Activated CD8-positive, alpha-beta memory T cell treated with anti-CD3 and anti-CD28 coated beads, Interleukin-2, amount 50 U/mL, for 24 hours (primary cell): ENCODE data around the gene DOCK4.

Source experiments
- DNase-seq: peaks from one replicate; pipeline ENCODE4 v3.0.0-alpha.2; 2020; ENCODE audit errors: extremely low read depth

Gene DOCK4

DNA sequence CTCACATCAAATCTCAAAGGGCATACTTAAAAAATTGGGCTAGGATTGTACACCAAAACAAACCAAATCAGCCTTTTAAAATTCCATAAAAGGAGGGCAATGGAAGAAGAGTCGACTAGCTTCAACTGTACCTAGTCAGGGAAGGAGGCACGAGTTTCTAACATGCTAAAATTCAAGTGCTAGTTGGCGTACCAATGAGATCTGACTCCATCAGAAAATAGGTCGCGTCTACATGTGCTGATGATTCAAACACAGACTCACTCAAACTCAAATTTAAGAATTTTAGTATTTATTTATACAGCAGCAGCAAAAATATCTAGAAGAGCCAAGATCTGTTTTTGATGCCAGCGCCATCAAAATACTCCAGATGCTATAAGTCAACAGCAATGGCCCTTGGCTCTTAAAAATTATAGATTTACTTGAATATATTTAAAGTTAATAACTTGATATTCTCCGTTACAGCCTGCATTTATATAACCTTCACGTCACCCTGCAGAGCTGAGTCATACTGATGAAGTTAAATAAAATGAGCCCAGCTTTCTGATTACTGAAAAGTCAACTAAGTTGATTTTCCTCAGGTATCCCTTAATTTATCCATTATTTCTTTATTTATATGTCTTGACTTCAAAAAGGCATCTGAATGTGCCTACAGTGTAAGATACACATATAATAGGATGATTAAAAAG lies 341.8 kb downstream of the DOCK4 start:
- no peak for DNase-seq

- DNase-seq, result no peak
These were observed 342.9 kb downstream of the DOCK4 start for GRCh38 chr7:111863269-111863668.

- no peak for DNase-seq
These were observed 346.0 kb downstream of the DOCK4 start for GRCh38 chr7:111860248-111860647.

DNA sequence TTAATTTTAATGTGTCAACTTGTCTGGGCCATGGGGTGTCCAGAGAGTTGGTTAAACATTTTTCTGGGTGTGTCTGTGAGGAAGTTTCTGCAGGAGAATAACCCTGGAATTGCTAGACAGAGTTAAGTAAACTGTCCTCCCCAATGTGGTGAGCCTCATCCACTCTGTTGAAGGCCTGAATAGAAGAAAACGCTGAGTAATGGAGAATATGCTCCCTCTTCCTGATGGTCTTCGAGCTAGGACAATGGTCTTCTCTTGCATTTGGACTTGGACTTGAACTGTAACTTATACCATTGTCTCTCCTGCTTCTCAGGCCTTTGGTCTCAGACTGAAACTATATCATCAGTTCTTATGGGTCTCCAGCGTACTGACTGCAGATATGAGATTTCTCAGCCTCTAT lies 347.9 kb downstream of the DOCK4 start:
- no peak for DNase-seq

DNA sequence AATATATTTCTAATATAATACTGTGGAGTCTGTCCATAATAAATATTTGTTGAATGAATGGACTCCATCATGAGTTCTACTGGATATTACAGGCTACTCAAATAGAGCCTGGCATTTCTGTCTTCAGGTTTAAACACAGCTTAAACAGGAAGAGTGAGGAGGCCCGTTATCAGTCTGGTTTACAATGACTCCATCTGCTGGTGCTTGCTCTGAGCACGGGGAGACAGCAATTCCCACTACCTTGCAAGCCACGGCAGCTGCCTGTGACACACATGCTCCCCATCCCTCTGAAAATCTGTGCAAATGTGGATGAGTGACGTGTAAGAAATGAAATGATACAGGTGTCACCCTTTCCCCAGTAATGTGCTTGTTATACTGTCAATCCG lies 350.4 kb downstream of the DOCK4 start:
- no peak for DNase-seq

DNA sequence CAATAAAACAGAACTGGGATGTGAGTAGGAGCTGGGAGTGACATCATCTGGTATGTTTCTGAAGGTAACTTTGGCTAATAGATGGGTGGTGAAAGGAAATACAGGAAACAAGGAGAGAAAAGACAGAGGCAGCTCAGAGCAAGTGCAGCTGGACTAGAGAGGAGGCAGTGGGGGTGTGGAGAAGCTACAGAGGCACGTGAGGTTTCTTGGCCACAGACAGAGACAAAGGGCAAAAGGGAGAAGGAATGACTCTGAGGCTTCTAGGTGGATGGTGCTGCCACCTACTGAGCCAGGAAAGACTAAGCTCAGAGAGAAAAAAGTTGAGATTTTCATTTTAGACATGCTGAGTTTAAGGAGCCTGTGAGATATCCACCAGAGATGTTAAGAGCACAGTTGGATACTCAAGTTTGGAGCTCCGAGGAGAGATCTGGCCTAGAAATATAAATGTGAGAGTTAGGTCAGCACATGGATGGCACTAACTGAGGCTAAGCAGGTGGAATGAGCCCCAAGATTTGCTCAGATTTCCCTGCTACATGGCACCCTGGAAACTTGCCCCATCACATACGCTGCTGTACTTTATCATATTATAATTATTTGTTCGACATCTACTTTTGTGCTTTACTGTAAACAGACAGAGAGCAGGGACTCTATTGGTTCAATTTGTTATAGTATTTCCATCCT lies 350.9 kb downstream of the DOCK4 start:
- no peak for DNase-seq

GRCh38 chr7:111853201-111853990 lies 352.8 kb downstream of the DOCK4 start:
- DNase-seq, result no peak

GRCh38 chr7:111852081-111852480 lies 354.1 kb downstream of the DOCK4 start:
- DNase-seq, result no peak

- no peak for DNase-seq
These were observed 359.3 kb downstream of the DOCK4 start for GRCh38 chr7:111846898-111847297.

GRCh38 chr7:111845853-111846252 lies 360.3 kb downstream of the DOCK4 start:
- no peak for DNase-seq

GRCh38 chr7:111844904-111845671 lies 361.1 kb downstream of the DOCK4 start:
- no peak for DNase-seq

DNA sequence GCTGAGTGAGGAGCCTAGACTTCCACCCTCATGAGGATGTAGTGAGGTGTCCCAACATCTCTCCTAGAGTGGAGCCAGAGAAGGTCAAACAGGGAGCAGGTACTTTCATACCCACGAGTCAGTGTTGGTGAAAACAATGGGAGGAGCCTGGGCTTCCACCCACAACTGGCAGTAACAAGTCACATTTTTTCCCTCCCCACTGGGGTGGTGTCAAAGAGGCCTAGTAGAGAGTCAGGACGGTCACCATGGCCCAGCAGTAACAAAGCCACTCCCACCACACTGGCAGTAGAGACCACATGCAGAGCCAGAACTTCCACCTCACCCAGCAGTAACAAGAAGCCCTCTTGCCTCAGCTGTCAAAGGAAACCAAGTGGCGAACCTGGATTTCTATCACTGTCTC lies 363.7 kb downstream of the DOCK4 start:
- DNase-seq, result no peak

DNA sequence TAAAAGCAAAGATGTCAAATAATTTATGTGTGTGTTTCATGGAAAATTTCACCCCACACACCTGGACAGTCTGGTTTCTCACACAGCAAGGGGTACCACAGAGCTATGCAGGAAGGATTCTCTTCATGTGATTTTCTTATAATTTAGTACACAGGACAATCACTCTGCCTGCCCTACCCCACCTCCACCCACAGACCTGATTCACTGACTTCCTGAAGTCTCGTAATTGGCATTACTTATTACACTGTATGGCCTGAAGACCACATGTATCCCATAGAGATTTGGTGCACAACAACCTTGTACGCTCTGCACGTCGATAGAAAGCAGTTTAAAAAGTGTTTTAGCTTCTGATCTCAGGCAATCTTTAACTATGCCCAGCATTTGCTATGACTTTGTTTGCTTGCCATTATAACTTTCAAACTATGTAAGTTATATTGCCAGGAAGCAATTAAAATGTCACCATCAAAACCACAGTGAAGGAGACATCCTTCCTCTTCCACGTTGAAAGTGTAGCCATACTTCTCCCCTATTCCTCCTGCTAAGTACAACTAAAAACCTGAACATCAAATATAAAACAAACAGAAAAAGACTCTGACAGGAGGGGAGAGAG lies 364.5 kb downstream of the DOCK4 start:
- DNase-seq, result no peak

- DNase-seq, result no peak
These were observed 365.7 kb downstream of the DOCK4 start for GRCh38 chr7:111840528-111840927.

- DNase-seq, result no peak
These were observed 366.9 kb downstream of the DOCK4 start for GRCh38 chr7:111839261-111839660.

- no peak for DNase-seq
These were observed 369.6 kb downstream of the DOCK4 start for GRCh38 chr7:111836592-111836991.

DNA sequence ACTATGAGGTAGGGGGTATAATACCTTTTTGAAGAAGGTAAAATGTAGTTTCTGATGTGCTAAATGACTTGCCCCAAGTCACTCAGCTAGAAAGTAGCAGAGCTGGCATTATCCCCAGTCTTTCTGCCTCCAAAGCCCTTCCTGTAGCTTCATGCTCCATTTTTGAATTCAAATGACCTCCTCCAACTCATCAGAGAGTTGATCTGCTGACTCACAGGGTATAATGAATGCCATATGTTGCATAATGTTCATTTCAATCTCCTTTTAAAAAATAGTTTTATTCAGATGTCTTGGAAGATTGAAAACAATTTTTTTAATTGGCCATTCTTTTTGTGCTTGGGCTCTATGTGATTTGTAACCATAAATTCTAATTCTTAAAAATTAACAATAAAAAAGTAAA lies 371.1 kb downstream of the DOCK4 start:
- DNase-seq, result no peak

DNA sequence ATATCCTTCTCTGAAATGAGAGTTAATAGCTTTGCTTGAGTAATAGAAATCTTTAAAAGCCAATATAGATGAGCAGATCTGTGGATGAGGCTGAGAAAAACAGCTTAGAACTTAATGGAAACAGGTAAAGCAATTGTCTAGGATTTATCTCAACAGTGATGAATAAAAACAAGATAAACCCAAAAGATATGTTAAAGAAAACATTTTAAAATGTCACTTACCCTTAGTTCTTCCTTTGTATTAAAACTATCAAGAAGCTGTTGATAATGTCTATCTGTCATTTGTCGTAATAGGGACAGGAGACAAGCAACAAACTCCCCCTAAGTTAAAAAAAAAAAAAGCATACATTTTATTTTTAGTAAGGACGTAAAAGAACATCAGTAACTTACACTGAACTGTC lies 371.8 kb downstream of the DOCK4 start:
- DNase-seq, result no peak

GRCh38 chr7:111833466-111833865 lies 372.7 kb downstream of the DOCK4 start:
- DNase-seq, result no peak

GRCh38 chr7:111832174-111832573 lies 374.0 kb downstream of the DOCK4 start:
- no peak for DNase-seq

DNA sequence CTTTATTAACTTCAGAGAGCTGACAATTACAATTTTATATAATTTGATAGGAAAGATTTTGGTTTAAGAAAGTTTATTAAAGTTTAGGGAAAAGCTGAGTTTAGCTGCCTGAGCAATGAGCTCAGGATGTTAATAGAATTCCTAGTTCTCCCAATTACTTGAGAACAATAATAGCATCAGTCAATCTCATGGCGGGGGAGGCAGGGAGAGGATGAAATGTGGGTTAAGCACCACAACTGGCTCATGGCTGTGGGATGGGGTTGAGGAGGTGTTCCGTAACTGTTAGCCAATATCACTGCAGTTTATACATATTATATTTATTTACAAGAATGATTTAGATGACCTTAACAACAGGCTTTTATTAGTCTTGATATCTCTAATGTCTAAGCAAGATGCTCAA lies 377.0 kb downstream of the DOCK4 start:
- no peak for DNase-seq
